ENCODE results near the gene TENT5D.

- TF ChIP-seq, protein P1, sequence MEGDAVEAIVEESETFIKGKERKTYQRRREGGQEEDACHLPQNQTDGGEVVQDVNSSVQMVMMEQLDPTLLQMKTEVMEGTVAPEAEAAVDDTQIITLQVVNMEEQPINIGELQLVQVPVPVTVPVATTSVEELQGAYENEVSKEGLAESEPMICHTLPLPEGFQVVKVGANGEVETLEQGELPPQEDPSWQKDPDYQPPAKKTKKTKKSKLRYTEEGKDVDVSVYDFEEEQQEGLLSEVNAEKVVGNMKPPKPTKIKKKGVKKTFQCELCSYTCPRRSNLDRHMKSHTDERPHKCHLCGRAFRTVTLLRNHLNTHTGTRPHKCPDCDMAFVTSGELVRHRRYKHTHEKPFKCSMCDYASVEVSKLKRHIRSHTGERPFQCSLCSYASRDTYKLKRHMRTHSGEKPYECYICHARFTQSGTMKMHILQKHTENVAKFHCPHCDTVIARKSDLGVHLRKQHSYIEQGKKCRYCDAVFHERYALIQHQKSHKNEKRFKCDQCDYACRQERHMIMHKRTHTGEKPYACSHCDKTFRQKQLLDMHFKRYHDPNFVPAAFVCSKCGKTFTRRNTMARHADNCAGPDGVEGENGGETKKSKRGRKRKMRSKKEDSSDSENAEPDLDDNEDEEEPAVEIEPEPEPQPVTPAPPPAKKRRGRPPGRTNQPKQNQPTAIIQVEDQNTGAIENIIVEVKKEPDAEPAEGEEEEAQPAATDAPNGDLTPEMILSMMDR (IDR thresholded peaks at IDR 0.05), result no peak
- TF ChIP-seq EZH2 (IDR thresholded peaks at IDR 0.05; ENCODE audit: borderline replicate concordance, insufficient read depth, low read depth, low read length, poor library complexity, severe bottlenecking), result no peak
Measured at GRCh38 chrX:80431505-80431832, 11.2 kb downstream of the TENT5D start.
